MM.1S (cell line): ENCODE data around the gene SLC22A15.

Source experiments
- CTCF ChIP-seq: fragments of 300-600 bp; sonication (generic); IDR thresholded peaks from 2 replicates; pipeline ENCODE4 v1.5.1; 2016; ENCODE audit warnings: antibody characterized with exemption, low read length, mixed read lengths
- EZH2 ChIP-seq: fragments of 300-600 bp; sonication (generic); optimal IDR thresholded peaks from 2 replicates; pipeline ENCODE3; 2017; ENCODE audit warnings: low read depth, mild to moderate bottlenecking, antibody characterized with exemption, low read length, mixed read lengths

- TF ChIP-seq CTCF = no peak
- no peak for TF ChIP-seq EZH2
Measured at GRCh38 chr1:116001739-116002487, 25.6 kb downstream of the SLC22A15 start.
